GM21576 (cell line): ENCODE results near the gene ANKRD1.
"Not testable (repeated sequence)": the region's sequence is repeated elsewhere in the genome, so short reads cannot be mapped to it uniquely, and the experiment has no call there.

Experiments
- ATAC-seq: cut with Tn5 transposase; IDR thresholded peaks from one replicate; pipeline ENCODE4 v1.9.1; 2021; ENCODE audit warnings: mild to moderate bottlenecking, moderate library complexity; ENCODE audit not compliant: unreplicated experiment

ANKRD1 gene

DNA sequence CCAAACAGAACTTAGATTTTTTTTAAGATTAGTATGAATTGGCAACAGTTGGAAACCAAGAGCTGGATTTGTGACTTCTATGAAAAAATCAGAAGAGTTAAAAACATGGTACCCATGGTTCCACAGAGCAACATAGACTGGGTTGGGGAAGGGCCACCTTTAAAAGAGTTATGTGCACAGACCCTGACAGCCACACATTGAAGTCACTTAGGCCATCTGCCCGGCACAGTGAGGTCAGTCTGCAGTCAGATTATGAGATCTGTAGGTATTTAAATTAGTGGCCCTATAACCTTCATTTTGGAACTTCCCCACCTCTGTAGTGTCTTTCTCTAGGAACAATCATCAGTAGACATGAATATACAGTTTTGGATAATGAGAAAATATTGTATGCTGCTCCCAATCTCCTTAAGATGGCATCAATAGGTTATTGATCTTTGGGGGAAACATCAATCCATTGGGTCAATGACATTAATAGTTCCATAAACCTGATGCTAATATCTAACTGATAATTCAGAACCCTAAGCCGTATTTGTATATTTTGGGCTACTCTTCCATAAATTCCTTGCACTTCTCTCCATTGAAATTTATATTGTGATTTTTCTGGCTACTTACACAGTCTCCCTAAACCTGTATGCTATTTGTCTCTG is 7.0 kb downstream of the ANKRD1 start:
- ATAC-seq = no peak

GRCh38 chr10:90912854-90913479 is 7.9 kb downstream of the ANKRD1 start:
- no peak for ATAC-seq

DNA sequence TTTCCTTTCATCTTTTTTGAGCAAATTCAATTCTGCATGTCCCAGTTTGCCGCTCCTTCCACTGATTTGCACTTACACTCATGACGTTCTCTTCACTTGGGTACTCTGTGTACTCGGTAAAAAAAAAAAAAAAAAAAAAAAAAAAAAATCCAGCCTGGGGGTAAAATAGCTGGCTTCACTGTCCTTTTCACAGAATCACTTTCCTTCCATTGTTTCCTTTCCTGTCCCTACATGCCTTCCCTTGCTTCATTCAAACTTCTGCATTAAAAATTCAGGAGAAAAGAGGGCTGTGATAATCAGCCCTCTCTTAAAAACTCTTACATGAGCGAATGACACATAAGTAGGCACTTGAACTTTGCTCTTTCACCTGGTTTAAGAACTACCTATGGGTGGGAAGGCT is 8.7 kb downstream of the ANKRD1 start:
- ATAC-seq = no peak

DNA sequence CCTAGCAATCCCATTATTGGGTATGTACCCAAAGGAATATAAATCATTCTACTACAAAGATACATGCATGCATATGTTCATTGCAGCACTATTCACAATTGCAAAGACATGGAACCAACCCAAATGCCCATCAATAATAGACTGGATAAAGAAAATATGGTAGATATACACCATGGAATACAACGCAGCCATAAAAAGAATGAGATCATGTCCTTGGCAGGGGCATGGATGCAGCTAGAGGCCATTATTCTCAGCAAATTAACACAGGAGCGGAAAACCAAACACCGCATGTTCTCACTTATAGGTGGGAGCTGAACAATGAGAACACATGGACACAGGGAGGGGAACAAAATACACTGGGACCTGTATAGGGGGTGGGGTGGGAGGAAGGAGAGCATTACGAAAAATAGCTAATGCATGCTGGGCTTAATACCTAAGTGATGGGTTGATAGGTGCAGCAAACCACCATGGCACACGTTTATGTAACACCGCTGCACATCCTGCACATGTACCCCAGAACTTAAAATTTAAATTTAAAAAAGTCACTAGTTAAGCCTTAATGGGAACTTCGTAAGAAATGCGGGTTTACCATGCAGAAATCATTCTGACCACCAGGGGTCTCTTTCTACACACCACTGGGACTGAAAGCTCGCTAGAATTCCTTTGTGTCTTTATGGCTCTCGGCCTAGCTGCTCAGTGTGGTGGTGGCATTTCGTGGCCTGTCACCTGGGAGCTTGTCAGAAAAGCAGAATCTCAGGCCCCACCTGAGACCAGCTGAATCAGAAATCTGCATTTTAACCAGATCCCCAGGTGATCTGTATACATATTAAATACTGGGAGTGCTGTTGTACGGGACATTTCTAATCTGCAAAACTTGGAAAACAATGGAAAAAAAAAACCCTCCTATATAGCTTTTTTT is 9.5 kb downstream of the ANKRD1 start:
- peak; percentile 76 for ATAC-seq

DNA sequence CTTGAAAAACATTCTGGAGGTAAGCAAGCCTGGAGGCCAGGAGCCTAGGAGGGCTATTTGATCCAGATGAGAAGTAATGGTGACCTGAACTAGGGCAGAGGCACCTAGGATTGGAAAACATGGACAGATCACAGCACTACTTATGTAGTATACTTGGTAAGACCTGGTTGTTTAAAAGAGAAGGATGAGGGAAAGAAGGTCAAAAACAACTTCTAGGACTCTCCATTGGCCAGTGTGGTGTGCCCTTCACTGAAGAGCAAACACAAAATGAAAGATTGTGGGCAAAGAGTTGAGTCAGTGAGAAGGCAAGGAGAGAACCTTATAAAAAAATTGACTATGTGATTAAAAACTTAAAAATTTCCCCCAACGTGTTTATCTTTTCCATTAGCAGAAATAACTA is 14.3 kb downstream of the ANKRD1 start:
- ATAC-seq = no peak

DNA sequence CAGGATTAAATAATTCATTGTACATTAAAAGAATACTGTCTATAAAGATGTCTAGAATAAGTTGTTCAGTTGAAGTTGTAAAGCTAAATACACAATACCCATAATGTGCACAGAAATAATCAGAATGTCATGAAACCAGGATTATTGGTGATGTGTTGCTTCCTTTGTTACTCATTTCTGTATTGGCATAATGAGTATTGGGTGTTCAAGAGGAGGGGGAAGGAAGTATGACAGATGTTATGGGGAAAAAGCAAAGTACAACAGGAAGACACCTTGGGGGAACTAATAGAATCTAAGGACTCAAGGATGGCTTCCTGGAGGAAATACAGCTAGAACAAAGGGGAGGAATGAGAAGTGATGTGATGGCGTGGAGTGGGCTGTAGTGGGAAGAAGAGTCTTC is 15.0 kb downstream of the ANKRD1 start:
- no peak for ATAC-seq

DNA sequence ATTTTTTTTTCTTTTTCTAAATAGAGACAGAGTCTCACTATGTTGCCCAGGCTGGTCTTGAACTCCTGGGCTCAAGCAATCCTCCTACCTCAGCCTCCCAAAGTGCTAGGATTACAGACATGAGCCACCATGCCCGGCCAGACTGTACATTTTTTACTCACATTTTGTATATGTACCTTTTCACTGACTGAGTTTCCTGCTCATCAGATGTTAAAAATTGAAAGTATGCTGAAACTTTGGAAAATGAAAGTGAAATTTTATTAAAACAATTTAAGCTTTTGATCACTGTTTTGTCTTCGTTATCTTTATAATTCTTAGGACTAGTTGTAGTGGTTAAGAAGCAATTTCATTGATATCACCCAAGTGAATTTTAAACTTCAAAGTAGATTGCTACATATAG is 24.0 kb downstream of the ANKRD1 start:
- ATAC-seq = not testable (repeated sequence)

GRCh38 chr10:90893190-90893589 is 27.7 kb downstream of the ANKRD1 start:
- no peak for ATAC-seq

DNA sequence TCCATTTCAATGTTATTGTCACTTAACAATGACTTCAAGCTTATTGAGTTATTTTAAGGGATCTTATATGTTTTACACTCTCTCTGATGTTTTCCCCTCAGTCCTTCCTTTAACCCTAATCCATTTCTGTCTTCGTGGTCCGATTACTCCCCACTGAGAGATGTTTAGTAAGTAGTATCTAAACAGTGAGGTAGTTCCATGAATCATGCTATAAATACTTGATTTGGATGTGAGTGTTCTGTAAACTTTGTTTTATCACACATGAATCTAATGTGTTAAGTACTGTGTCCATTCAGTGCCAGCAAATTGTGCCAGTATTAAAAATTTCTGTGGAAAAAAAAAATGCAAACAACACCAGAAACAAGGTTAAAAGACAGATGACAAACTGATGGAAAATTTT is 30.5 kb downstream of the ANKRD1 start:
- ATAC-seq = no peak

- ATAC-seq = no peak
These were observed 31.3 kb downstream of the ANKRD1 start for GRCh38 chr10:90889636-90890035.

GRCh38 chr10:90888387-90888786 is 32.5 kb downstream of the ANKRD1 start:
- ATAC-seq = no peak

DNA sequence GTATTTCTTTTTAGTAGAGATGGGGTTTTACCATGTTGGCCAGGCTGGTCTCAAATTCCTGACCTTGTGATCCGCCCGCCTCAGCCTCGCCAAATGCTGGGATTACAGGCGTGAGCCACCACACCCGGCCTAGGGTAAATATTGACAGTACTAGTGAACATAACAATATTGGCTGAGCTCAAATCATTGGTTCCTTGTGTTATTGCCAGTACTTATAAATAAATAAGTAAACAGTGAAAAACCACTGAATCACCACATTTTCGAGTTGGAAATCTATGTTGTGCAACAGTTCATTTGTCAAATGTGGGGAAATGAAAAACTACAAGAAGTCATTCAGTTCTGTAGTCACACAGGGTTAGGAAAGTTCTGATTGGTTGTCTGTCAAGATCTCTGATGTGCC is 33.3 kb downstream of the ANKRD1 start:
- no peak for ATAC-seq

- no peak for ATAC-seq
These were observed 35.7 kb downstream of the ANKRD1 start for GRCh38 chr10:90885176-90885575.

DNA sequence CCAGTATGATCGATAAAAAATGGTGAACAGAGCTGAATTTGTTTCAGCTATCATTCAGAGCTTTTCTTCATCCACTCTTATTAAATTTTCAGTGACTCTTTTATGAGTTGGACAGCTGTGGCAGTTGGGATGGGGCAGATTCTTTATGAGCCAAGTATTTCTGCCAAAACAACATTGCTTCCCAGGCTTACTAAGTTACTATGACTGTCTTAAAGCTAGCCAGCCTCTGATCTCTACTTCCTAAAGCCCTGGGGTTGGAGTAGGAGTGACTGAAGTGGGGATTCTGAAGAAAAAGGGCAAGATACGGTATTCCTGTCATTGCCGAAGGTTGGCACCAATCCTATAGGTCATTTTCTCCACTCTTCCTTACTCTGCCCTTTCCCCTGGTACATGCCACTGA is 36.5 kb downstream of the ANKRD1 start:
- ATAC-seq = no peak

- ATAC-seq = not testable (repeated sequence)
These were observed 40.7 kb downstream of the ANKRD1 start for GRCh38 chr10:90880059-90880719.

GRCh38 chr10:90879062-90879461 is 41.8 kb downstream of the ANKRD1 start:
- ATAC-seq = no peak

GRCh38 chr10:90872648-90873020 is 48.3 kb downstream of the ANKRD1 start:
- ATAC-seq = peak; percentile 11

DNA sequence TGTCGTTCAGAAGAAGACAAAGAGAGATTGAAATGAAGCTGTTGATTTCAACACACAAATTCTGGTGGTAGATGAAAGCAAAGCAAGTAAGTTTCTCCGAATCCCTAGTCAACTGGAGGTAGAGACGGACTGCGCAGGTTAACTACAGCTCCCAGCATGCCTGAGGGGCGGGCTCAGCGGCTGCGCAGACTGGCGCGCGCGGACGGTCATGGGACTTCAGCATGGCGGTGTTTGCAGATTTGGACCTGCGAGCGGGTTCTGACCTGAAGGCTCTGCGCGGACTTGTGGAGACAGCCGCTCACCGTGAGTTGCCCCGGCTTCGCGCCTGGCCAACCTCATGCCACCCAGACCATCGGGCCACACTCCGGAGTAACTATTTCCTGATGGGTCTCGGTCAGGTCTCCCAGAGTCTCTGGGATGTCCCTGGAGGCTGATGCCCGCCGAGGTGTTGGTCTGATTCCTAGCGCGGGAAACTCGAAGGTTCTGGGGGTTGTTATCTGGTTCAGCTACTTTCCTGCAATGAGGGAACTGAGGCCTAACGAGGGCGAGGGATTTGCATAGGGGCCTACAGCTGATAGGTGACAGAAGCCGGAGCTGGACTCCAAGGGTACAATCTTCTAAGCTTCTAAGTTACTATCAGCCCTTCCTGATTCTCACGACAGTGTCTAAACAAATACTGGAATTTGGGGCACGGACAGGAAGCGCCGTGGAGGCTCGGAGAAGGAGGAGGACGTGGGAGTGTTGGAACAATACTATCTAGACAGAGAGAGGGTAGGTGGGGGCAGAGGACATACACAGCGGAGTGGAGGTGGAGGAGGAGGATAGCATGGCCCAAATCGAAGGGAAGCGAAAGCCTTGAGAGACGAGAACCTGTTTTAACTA is 48.9 kb downstream of the ANKRD1 start, which contains the start of gene RPP30:
TSS of gene RPP30 (plus strand) at position 209 of the 882 bp plus-strand sequence. CDS start at position 222, 13 bp downstream.
- peak; percentile 98 for ATAC-seq

DNA sequence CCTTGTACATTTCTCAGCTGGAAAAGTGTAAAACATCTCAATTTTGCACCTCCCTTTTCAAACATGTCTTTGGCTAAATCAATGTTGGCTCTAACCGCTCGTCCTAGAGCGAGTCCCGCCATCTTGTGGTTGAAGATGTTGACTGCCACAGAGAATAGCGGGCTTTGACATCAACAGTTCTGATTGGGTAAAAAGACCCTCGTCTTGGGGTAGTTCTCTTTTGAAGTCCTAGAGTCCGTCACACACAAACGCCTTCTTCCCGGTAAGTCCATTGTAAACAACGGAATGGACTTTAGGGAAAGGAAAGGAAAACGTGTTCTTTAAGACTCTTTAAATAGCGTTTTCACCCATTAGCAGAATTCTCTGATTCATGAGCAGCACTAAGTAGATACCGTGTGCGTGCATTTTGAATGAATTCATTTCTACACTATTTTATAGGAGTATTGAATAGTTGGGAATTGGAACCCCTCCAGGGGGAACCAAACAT is 49.6 kb downstream of the ANKRD1 start:
- peak; percentile 44 for ATAC-seq

GRCh38 chr10:90866050-90866598 is 54.8 kb downstream of the ANKRD1 start:
- ATAC-seq = no peak
